Neural cell (in vitro differentiated cells): ENCODE data around the gene MSANTD3. TPM values are rescaled to one million over a fixed set of nuclear protein-coding genes. Genes with fewer than 3 reads are reported as not detected.

Experiments used
- H2AFZ ChIP-seq: fragments of 200-600, 300-800 bp; sonication (generic), shearing (Covaris generic); 2 replicates; pipeline ENCODE4 v1.6.0; 2014; ENCODE audit warnings: low read depth, mild to moderate bottlenecking, antibody characterized with exemption, low read length, moderate library complexity
- H3F3A ChIP-seq: fragments of 200-600 bp; shearing (Covaris generic); 2 replicates; pipeline ENCODE4 v1.6.1; 2016; ENCODE audit warnings: mild to moderate bottlenecking, moderate library complexity, mixed read lengths, antibody characterized with exemption, low read length; ENCODE audit not compliant: insufficient read depth, poor library complexity, severe bottlenecking
- H3K27ac ChIP-seq: fragments of 200-600, 300-800 bp; sonication (generic), shearing (Covaris generic); 2 replicates; pipeline ENCODE4 v1.5.1; 2014; ENCODE audit warnings: mild to moderate bottlenecking, low read length, moderate library complexity
- H3K27me3 ChIP-seq: fragments of 300-800, 200-600 bp; sonication (generic), shearing (Covaris generic); 2 replicates; pipeline ENCODE4 v1.6.0; 2014; ENCODE audit warnings: mild to moderate bottlenecking, low read depth, low read length, moderate library complexity; ENCODE audit not compliant: insufficient read depth
- H3K36me3 ChIP-seq: fragments of 300-800, 200-600 bp; sonication (generic), shearing (Covaris generic); 2 replicates; pipeline ENCODE4 v1.5.1; 2014; ENCODE audit warnings: mild to moderate bottlenecking, antibody characterized with exemption, low read length, moderate library complexity; ENCODE audit not compliant: insufficient read depth
- H3K4me2 ChIP-seq: fragments of 300-800, 200-600 bp; sonication (generic), shearing (Covaris generic); 2 replicates; pipeline ENCODE4 v1.6.0; 2014; ENCODE audit warnings: mild to moderate bottlenecking, low read length
- H3K4me3 ChIP-seq: fragments of 300-800, 200-600 bp; sonication (generic), shearing (Covaris generic); 2 replicates; pipeline ENCODE4 v1.5.1; 2014; ENCODE audit warnings: mild to moderate bottlenecking, low read length, moderate library complexity
- H3K79me2 ChIP-seq: fragments of 200-600 bp; shearing (Covaris generic); replicated peaks from 2 replicates; pipeline ENCODE4 v1.6.0; 2014; ENCODE audit warnings: mild to moderate bottlenecking, low read length, moderate library complexity; ENCODE audit not compliant: insufficient read depth
- H3K9ac ChIP-seq: fragments of 300-800, 200-600 bp; sonication (generic), shearing (Covaris generic); 2 replicates; pipeline ENCODE4 v1.6.1; 2016; ENCODE audit warnings: mild to moderate bottlenecking, low read length, mixed read lengths
- H3K9me2 ChIP-seq: fragments of 200-600 bp; shearing (Covaris generic); 2 replicates; pipeline ENCODE4 v1.6.1; 2016; ENCODE audit warnings: mild to moderate bottlenecking, low read length, mixed read lengths; ENCODE audit not compliant: insufficient read depth
- H3K9me3 ChIP-seq: fragments of 200-600, 300-800 bp; sonication (generic), shearing (Covaris generic); 2 replicates; pipeline ENCODE4 v1.6.1; 2016; ENCODE audit warnings: mild to moderate bottlenecking, mixed run types, low read length, moderate library complexity, mixed read lengths
- H4K20me1 ChIP-seq: fragments of 200-600 bp; shearing (Covaris generic); 2 replicates; pipeline ENCODE4 v1.6.1; 2016; ENCODE audit warnings: mild to moderate bottlenecking, mixed run types; ENCODE audit not compliant: insufficient read depth
- EP300 ChIP-seq: fragments of 450-650 bp; conservative IDR thresholded peaks from 2 replicates; pipeline ENCODE4 v1.6.1; 2014; ENCODE audit warnings: antibody characterized with exemption, mild to moderate bottlenecking, moderate library complexity; ENCODE audit not compliant: poor library complexity, severe bottlenecking
- EZH2 ChIP-seq: fragments of 200-600, 300-800 bp; shearing (Covaris generic), sonication (generic); IDR thresholded peaks from 2 replicates; pipeline ENCODE4 v1.6.1; 2014; ENCODE audit warnings: antibody characterized with exemption, low read length, borderline replicate concordance, mild to moderate bottlenecking; ENCODE audit not compliant: insufficient read depth, poor library complexity, severe bottlenecking
- MXI1 ChIP-seq: fragments of 450-650 bp; conservative IDR thresholded peaks from 2 replicates; pipeline ENCODE4 v1.6.1; 2014; ENCODE audit warnings: antibody characterized with exemption, mild to moderate bottlenecking; ENCODE audit not compliant: poor library complexity, severe bottlenecking
- POLR2AphosphoS5 ChIP-seq: IDR thresholded peaks from 2 replicates; pipeline ENCODE4 v1.6.1; 2012
- RAD21 ChIP-seq: fragments of 450-650 bp; conservative IDR thresholded peaks from 2 replicates; pipeline ENCODE4 v1.6.1; 2014; ENCODE audit warnings: antibody characterized with exemption, mild to moderate bottlenecking, moderate library complexity
- SMC3 ChIP-seq: fragments of 450-650 bp; conservative IDR thresholded peaks from 2 replicates; pipeline ENCODE4 v1.6.1; 2014; ENCODE audit warnings: antibody characterized with exemption, mild to moderate bottlenecking, moderate library complexity; ENCODE audit not compliant: poor library complexity
- TAF1 ChIP-seq: IDR thresholded peaks from 2 replicates; pipeline ENCODE4 v1.6.1; 2012; ENCODE audit warnings: low read depth
- polyA plus RNA-seq: library from polyadenylated mRNA; depleted of rRNA; stranded (reverse); fragments of >200 nt; gene quantifications from 2 replicates; pipeline ENCODE4 v1.2.3, GENCODE V29; 2014
- TF ChIP-seq, protein P1 (sequence below): IDR thresholded peaks from 2 replicates; pipeline ENCODE4 v1.6.1; 2012; ENCODE audit warnings: borderline replicate concordance
- TF ChIP-seq, protein P2 (sequence below): fragments of 450-650 bp; IDR thresholded peaks from 2 replicates; pipeline ENCODE4 v1.5.1; 2014; ENCODE audit warnings: antibody characterized with exemption, mild to moderate bottlenecking, moderate library complexity; ENCODE audit not compliant: poor library complexity, severe bottlenecking

MSANTD3 gene
- polyA plus RNA-seq, 1 donor from 2014 or later = 82.6 TPM

DNA sequence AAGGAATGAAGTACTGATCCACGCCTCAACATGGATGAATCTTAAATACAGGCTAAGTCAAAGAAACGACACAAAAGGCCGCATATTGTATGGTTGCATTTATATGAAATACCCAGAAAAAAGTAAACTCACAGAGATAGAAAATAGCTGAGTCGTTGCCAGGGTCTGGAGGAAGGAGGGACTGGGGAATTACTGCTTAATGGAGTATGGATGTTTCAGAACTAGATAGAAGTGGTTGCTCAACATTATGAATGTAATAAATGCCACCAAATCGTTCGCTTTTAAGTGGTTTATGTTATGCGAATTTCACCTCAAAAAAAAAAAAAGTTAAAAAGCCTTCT, 784 bp upstream of the MSANTD3 start:
- H3K27ac ChIP-seq = peak overlapping the region; percentile 79

DNA sequence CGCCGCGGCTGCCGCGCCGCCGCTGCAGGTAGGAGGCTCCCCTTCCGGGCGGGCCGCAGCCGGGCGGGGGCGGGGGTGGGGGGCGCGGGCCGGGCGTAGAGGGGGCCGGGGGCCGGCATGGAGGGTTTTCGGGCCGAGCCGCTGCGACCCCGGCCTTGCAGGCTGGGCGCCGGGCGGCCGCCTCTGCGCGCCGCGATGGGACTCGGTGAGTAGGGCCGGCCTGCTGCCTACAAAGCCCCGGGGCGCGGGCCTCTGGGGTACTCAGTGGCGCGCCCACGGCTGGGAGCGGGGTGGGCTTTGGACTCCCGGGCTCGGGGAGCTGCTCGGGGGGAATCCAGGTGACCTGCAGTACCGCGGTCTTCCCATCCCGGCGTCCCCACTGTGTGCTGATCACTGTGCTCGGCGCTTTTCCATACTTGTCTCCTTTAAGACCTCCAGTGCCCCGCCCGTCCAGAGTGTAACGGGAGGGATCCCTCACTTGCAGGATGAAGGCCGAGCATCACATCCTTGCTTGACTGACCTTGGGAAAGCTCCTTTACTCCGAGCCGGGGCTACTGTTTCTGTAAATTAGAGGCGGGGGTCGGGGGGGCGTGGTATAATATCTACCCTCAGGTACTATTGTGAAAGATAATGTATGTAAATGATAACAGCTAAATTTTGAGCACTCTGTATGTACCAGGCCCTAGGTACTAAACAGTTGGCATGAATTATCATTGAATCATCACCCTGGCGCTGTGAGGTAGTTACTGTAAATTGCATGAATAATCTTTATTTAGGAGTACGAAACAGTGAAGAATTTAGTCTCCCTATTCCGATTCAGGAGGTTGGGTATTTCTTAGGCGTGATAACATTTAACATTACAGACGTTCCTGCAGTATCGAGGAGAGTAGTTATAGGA, 672 bp downstream of the MSANTD3 start:
- peak overlapping the region; percentile 94 for H3K27ac ChIP-seq
- no peaks in the 10 kb centered on the region for H3K36me3 ChIP-seq
- no peaks in the 10 kb centered on the region for H4K20me1 ChIP-seq
- H2AFZ ChIP-seq = peak overlapping the region; percentile 88
- H3K9ac ChIP-seq = peak overlapping the region; percentile 94
- peak overlapping the region; percentile 96 for H3K4me2 ChIP-seq
- H3F3A ChIP-seq = peaks cover 5% of the 10 kb centered on the region
- H3K9me2 ChIP-seq = no peaks in the 10 kb centered on the region
- H3K9me3 ChIP-seq = no peaks in the 10 kb centered on the region
- no peaks in the 10 kb centered on the region for H3K27me3 ChIP-seq
- H3K79me2 ChIP-seq = peaks cover 48% of the 10 kb centered on the region
- H3K4me3 ChIP-seq = peak overlapping the region; percentile 89
- TF ChIP-seq, protein P1, sequence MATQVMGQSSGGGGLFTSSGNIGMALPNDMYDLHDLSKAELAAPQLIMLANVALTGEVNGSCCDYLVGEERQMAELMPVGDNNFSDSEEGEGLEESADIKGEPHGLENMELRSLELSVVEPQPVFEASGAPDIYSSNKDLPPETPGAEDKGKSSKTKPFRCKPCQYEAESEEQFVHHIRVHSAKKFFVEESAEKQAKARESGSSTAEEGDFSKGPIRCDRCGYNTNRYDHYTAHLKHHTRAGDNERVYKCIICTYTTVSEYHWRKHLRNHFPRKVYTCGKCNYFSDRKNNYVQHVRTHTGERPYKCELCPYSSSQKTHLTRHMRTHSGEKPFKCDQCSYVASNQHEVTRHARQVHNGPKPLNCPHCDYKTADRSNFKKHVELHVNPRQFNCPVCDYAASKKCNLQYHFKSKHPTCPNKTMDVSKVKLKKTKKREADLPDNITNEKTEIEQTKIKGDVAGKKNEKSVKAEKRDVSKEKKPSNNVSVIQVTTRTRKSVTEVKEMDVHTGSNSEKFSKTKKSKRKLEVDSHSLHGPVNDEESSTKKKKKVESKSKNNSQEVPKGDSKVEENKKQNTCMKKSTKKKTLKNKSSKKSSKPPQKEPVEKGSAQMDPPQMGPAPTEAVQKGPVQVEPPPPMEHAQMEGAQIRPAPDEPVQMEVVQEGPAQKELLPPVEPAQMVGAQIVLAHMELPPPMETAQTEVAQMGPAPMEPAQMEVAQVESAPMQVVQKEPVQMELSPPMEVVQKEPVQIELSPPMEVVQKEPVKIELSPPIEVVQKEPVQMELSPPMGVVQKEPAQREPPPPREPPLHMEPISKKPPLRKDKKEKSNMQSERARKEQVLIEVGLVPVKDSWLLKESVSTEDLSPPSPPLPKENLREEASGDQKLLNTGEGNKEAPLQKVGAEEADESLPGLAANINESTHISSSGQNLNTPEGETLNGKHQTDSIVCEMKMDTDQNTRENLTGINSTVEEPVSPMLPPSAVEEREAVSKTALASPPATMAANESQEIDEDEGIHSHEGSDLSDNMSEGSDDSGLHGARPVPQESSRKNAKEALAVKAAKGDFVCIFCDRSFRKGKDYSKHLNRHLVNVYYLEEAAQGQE = peak; percentile 84
- TF ChIP-seq SMC3 (no peak), EZH2 (no peak), RAD21 (no peak), EP300 (no peak), MXI1 (peak; percentile 28), POLR2AphosphoS5 (peak; percentile 74)
- TF ChIP-seq, protein P2, sequence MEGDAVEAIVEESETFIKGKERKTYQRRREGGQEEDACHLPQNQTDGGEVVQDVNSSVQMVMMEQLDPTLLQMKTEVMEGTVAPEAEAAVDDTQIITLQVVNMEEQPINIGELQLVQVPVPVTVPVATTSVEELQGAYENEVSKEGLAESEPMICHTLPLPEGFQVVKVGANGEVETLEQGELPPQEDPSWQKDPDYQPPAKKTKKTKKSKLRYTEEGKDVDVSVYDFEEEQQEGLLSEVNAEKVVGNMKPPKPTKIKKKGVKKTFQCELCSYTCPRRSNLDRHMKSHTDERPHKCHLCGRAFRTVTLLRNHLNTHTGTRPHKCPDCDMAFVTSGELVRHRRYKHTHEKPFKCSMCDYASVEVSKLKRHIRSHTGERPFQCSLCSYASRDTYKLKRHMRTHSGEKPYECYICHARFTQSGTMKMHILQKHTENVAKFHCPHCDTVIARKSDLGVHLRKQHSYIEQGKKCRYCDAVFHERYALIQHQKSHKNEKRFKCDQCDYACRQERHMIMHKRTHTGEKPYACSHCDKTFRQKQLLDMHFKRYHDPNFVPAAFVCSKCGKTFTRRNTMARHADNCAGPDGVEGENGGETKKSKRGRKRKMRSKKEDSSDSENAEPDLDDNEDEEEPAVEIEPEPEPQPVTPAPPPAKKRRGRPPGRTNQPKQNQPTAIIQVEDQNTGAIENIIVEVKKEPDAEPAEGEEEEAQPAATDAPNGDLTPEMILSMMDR = no peak

More for the DNA sequence above, 784 bp upstream of the MSANTD3 start:
- Histone ChIP-seq H3F3A (peaks cover 5% of the 10 kb centered on the region), H3K79me2 (peaks cover 34% of the 10 kb centered on the region), H3K36me3 (no peaks in the 10 kb centered on the region), H3K4me2 (peak overlapping the region; percentile 85), H3K27me3 (no peaks in the 10 kb centered on the region), H3K9ac (peak overlapping the region; percentile 77), H3K9me3 (no peaks in the 10 kb centered on the region), H3K9me2 (no peaks in the 10 kb centered on the region), H2AFZ (peak overlapping the region; percentile 78), H3K4me3 (peak overlapping the region; percentile 71), H4K20me1 (no peaks in the 10 kb centered on the region)
- TF ChIP-seq, protein P2 = no peak
- TF ChIP-seq TAF1 = no peak
- no peak for TF ChIP-seq EP300
- no peak for TF ChIP-seq EZH2
- TF ChIP-seq SMC3 = no peak
- TF ChIP-seq, protein P1 = no peak
- no peak for TF ChIP-seq RAD21
- TF ChIP-seq MXI1 = no peak
- no peak for TF ChIP-seq POLR2AphosphoS5
